BLaER1 treated with 17β-estradiol and CSF1 and Interleukin-3, amounts not matched to agents 10 nM and 100 nM (cell line): ENCODE measurements around the gene SIVA1.

Experiments used
- H3K27ac ChIP-seq, 11 experiments: shearing (Covaris generic); formaldehyde crosslinking; 2 replicates each; pipeline ENCODE4 v1.8.1; 2022
- H3K27me3 ChIP-seq, 11 experiments: shearing (Covaris generic); formaldehyde crosslinking; 2 replicates each; pipeline ENCODE4 v1.8.1; 2022
- H3K36me3 ChIP-seq, 11 experiments: shearing (Covaris generic); formaldehyde crosslinking; 2 replicates each; pipeline ENCODE4 v1.8.1; 2022
- H3K4me1 ChIP-seq, 10 experiments: shearing (Covaris generic); formaldehyde crosslinking; 2 replicates each; pipeline ENCODE4 v1.8.1; 2022
- H3K4me2 ChIP-seq, 11 experiments: shearing (Covaris generic); formaldehyde crosslinking; 2 replicates each; pipeline ENCODE4 v1.8.1; 2022
- H3K4me3 ChIP-seq, 10 experiments: shearing (Covaris generic); formaldehyde crosslinking; 2 replicates each; pipeline ENCODE4 v1.8.1; 2022
- H3K9ac ChIP-seq, 11 experiments: shearing (Covaris generic); formaldehyde crosslinking; 2 replicates each; pipeline ENCODE4 v1.8.1; 2022
- H3K9me3 ChIP-seq, 11 experiments: shearing (Covaris generic); formaldehyde crosslinking; replicated peaks in 1 of 11; 2 replicates each; pipeline ENCODE4 v1.8.1; 2022
- H4K20me1 ChIP-seq, 11 experiments: shearing (Covaris generic); formaldehyde crosslinking; 2 replicates each; pipeline ENCODE4 v1.8.1; 2022
- Cebpa-rat ChIP-seq, 11 experiments: shearing (Covaris generic); IDR thresholded peaks; 2 replicates each; pipeline ENCODE4 v1.8.1; 2022

The SIVA1 gene

GRCh38 chr14:104709387-104710039 lies 43.4 kb upstream of the SIVA1 start:
- Histone ChIP-seq H3K9me3 (no peaks in the 10 kb centered on the region), H3K27ac (peak overlapping the region in 2 of 11 experiments; percentile 6 to 28; a peak in 3 of 22 replicates), H3K4me1 (peaks cover 25 to 84% (median 70%) of the 10 kb centered on the region in 10 experiments), H3K27me3 (no peaks in the 10 kb centered on the region), H3K4me2 (no peak overlapping the region), H3K9ac (peak overlapping the region in 2 of 11 experiments; percentile 22 to 23; a peak in 2 of 22 replicates), H4K20me1 (peaks cover 9 to 73% (median 25%) of the 10 kb centered on the region in 11 experiments; a peak in 15 of 22 replicates), H3K36me3 (peaks cover 64 to 85% (median 76%) of the 10 kb centered on the region in 11 experiments), H3K4me3 (no peak overlapping the region)
- no peak for TF ChIP-seq Cebpa-rat (IDR thresholded peaks at IDR 0.05)

GRCh38 chr14:104710071-104710735 lies 42.7 kb upstream of the SIVA1 start:
- H3K27ac ChIP-seq, result peak overlapping the region in 2 of 11 experiments; percentile 10 to 88; a peak in 2 of 22 replicates
- peaks cover 26 to 91% (median 77%) of the 10 kb centered on the region in 10 experiments for H3K4me1 ChIP-seq
- H3K27me3 ChIP-seq, result no peaks in the 10 kb centered on the region
- no peak for TF ChIP-seq Cebpa-rat (IDR thresholded peaks at IDR 0.05)
- peak overlapping the region in 10 of 11 experiments; percentile 11 to 93 (median 88); a peak in 16 of 22 replicates for H3K4me2 ChIP-seq
- peaks cover 9 to 72% (median 24%) of the 10 kb centered on the region in 11 experiments; a peak in 15 of 22 replicates for H4K20me1 ChIP-seq
- H3K36me3 ChIP-seq, result peaks cover 65 to 85% (median 76%) of the 10 kb centered on the region in 11 experiments
- peak overlapping the region in 3 of 11 experiments; percentile 15 to 79 (median 18); a peak in 1 of 22 replicates for H3K9ac ChIP-seq
- H3K4me3 ChIP-seq, result no peak overlapping the region
- no peaks in the 10 kb centered on the region for H3K9me3 ChIP-seq

DNA sequence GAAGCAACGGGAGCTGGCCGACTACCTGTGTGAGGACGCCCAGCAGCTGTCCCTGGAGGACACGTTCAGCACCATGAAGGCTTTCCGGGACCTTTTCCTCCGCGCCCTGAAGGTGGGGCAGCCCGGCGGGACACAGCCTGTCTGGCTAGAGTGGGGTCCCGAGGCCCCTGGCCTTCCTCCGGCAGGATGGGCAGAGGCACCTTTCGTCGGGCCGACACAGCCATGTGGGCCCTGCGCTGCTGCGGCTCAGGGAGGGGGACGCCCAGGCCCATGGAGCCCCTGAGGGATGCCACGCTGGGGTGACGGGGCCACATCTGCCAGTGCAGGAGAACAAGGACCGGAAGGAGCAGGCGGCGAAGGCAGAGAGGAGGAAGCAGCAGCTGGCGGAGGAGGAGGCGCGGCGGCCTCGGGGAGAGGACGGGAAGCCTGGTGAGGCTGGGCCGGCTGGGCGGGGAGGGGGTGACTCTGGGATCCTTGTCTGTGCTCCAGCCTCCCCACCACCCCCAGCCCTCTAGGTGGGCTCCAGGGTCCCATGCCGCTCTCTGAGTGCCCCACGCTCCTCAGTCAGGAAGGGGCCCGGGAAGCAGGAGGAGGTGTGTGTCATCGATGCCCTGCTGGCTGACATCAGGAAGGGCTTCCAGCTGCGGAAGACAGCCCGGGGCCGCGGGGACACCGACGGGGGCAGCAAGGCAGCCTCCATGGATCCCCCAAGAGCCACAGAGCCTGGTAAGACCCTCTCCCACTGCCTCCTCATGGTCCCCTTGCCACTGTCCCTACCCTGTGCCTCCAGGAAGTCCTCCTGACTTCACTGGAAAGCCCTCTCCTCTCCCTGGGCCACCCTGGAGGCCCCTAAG lies 39.8 kb upstream of the SIVA1 start:
- no peaks in the 10 kb centered on the region for H3K9me3 ChIP-seq
- H4K20me1 ChIP-seq, result peaks cover under 1 to 69% (median 6%) of the 10 kb centered on the region in 11 experiments; a peak in 16 of 22 replicates
- H3K9ac ChIP-seq, result peak overlapping the region; percentile 60 to 85 (median 77)
- H3K27me3 ChIP-seq, result no peaks in the 10 kb centered on the region
- peak overlapping the region; percentile 16 to 68 (median 58); a peak in 19 of 20 replicates for H3K4me3 ChIP-seq
- H3K36me3 ChIP-seq, result peaks cover 69 to 81% (median 77%) of the 10 kb centered on the region in 11 experiments
- no peak for TF ChIP-seq Cebpa-rat (IDR thresholded peaks at IDR 0.05)
- peak overlapping the region; percentile 78 to 93 (median 86) for H3K4me2 ChIP-seq
- H3K27ac ChIP-seq, result peak overlapping the region; percentile 15 to 90 (median 79); a peak in 21 of 22 replicates
- peaks cover 40 to 97% (median 87%) of the 10 kb centered on the region in 10 experiments for H3K4me1 ChIP-seq

GRCh38 chr14:104714066-104714465 lies 38.9 kb upstream of the SIVA1 start:
- peak overlapping the region in 10 of 11 experiments; percentile 39 to 90 (median 80); a peak in 17 of 22 replicates for H3K27ac ChIP-seq
- no peaks in the 10 kb centered on the region for H3K9me3 ChIP-seq
- peak overlapping the region; percentile 78 to 93 (median 86) for H3K4me2 ChIP-seq
- H3K27me3 ChIP-seq, result no peaks in the 10 kb centered on the region
- H4K20me1 ChIP-seq, result peaks cover 0 to 73% (median 9%) of the 10 kb centered on the region in 11 experiments; a peak in 12 of 22 replicates
- H3K36me3 ChIP-seq, result peaks cover 70 to 89% (median 81%) of the 10 kb centered on the region in 11 experiments
- TF ChIP-seq Cebpa-rat (IDR thresholded peaks at IDR 0.05), result no peak
- H3K4me3 ChIP-seq, result peak overlapping the region in 9 of 10 experiments; percentile 17 to 68 (median 59); a peak in 17 of 20 replicates
- H3K4me1 ChIP-seq, result peaks cover 40 to 94% (median 86%) of the 10 kb centered on the region in 10 experiments
- H3K9ac ChIP-seq, result peak overlapping the region; percentile 60 to 85 (median 77); a peak in 19 of 22 replicates

DNA sequence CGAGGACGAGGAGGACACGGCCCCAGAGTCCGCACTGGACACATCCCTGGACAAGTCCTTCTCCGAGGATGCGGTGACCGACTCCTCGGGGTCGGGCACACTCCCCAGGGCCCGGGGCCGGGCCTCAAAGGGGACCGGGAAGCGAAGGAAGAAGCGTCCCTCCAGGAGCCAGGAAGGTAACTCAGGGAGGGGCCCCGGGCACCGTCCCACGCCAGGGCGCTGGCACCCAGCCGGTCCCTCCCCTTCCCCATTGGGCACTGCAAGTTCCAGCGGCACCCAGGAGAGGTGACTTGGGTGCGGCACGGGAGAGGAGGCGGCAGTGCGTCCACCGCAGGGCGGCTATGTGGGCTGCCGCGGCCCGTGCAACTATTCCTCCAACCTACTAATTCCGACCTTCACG lies 38.3 kb upstream of the SIVA1 start:
- peak overlapping the region in 2 of 10 experiments; percentile 63 to 68; a peak in 2 of 20 replicates for H3K4me3 ChIP-seq
- H3K9me3 ChIP-seq, result no peaks in the 10 kb centered on the region
- peak overlapping the region in 8 of 11 experiments; percentile 17 to 85 (median 78); a peak in 11 of 22 replicates for H3K9ac ChIP-seq
- H3K4me1 ChIP-seq, result peaks cover 40 to 94% (median 88%) of the 10 kb centered on the region in 10 experiments
- H3K27ac ChIP-seq, result peak overlapping the region in 5 of 11 experiments; percentile 75 to 90 (median 81); a peak in 5 of 22 replicates
- peaks cover 0 to 75% (median 12%) of the 10 kb centered on the region in 11 experiments; a peak in 15 of 22 replicates for H4K20me1 ChIP-seq
- TF ChIP-seq Cebpa-rat (IDR thresholded peaks at IDR 0.05), result no peak
- no peaks in the 10 kb centered on the region for H3K27me3 ChIP-seq
- peak overlapping the region; percentile 78 to 93 (median 86); a peak in 18 of 22 replicates for H3K4me2 ChIP-seq
- H3K36me3 ChIP-seq, result peaks cover 70 to 90% (median 81%) of the 10 kb centered on the region in 11 experiments

GRCh38 chr14:104715416-104715815 lies 37.5 kb upstream of the SIVA1 start:
- Histone ChIP-seq H3K27ac (peak overlapping the region in 3 of 11 experiments; percentile 24 to 90 (median 88); a peak in 4 of 22 replicates), H3K36me3 (peaks cover 69 to 88% (median 79%) of the 10 kb centered on the region in 11 experiments), H3K9ac (peak overlapping the region in 6 of 11 experiments; percentile 19 to 85 (median 80); a peak in 6 of 22 replicates), H3K4me2 (peak overlapping the region in 8 of 11 experiments; percentile 78 to 93 (median 90); a peak in 17 of 22 replicates), H3K4me1 (peaks cover 40 to 90% (median 87%) of the 10 kb centered on the region in 10 experiments), H3K9me3 (no peaks in the 10 kb centered on the region), H3K4me3 (no peak overlapping the region), H3K27me3 (no peaks in the 10 kb centered on the region), H4K20me1 (peaks cover 0 to 73% (median 14%) of the 10 kb centered on the region in 11 experiments; a peak in 15 of 22 replicates)
- TF ChIP-seq Cebpa-rat (IDR thresholded peaks at IDR 0.05), result no peak

GRCh38 chr14:104715871-104716270 lies 37.1 kb upstream of the SIVA1 start:
- peaks cover 64 to 83% (median 74%) of the 10 kb centered on the region in 11 experiments for H3K36me3 ChIP-seq
- peaks cover 40 to 86% (median 82%) of the 10 kb centered on the region in 10 experiments for H3K4me1 ChIP-seq
- no peak for TF ChIP-seq Cebpa-rat (IDR thresholded peaks at IDR 0.05)
- peaks cover 0 to 69% (median 14%) of the 10 kb centered on the region in 11 experiments; a peak in 15 of 22 replicates for H4K20me1 ChIP-seq
- H3K9ac ChIP-seq, result peak overlapping the region in 4 of 11 experiments; percentile 3 to 85 (median 50); a peak in 1 of 22 replicates
- no peak overlapping the region for H3K4me3 ChIP-seq
- peak overlapping the region in 8 of 11 experiments; percentile 7 to 93 (median 86); a peak in 12 of 22 replicates for H3K4me2 ChIP-seq
- no peaks in the 10 kb centered on the region for H3K9me3 ChIP-seq
- H3K27me3 ChIP-seq, result no peaks in the 10 kb centered on the region
- H3K27ac ChIP-seq, result peak overlapping the region in 1 of 11 experiments; percentile 90; a peak in 1 of 22 replicates
